ENCODE results near the gene GPALPP1. TPM values are rescaled to one million over a fixed set of nuclear protein-coding genes. Genes with fewer than 3 reads are reported as not detected.

The GPALPP1 gene
- total and polyA plus RNA-seq, 2 of the 4 experiments (the other 2 are of a cell fraction): 10.6 to 12.5 TPM

- DNase-seq (no peak), ATAC-seq (ENCODE audit: low read depth) (no peak)
- Histone ChIP-seq H3K23ac (ENCODE audit: low read depth, low read length) (no peak overlapping the region), H3K27me3 (ENCODE audit: control insufficient read depth, insufficient read depth, low read length) (no peaks in the 10 kb centered on the region), H3K56ac (ENCODE audit: extremely low read depth, insufficient read depth, low read length) (no peak overlapping the region), H3K9me3 (ENCODE audit: control insufficient read depth, insufficient read depth, low read length) (no peaks in the 10 kb centered on the region), H2AFZ (replicated peaks; ENCODE audit: low read length, poor library complexity) (no peak overlapping the region), H3K27ac (ENCODE audit: insufficient read depth, low read length) (no peak overlapping the region), H3K4ac (ENCODE audit: low read depth, low read length) (no peak overlapping the region), H3K4me3 (ENCODE audit: insufficient read depth, low read depth, low read length) (no peak overlapping the region), H2BK5ac (ENCODE audit: low read depth, low read length, poor library complexity, severe bottlenecking) (no peak overlapping the region), H3K9me1 (ENCODE audit: insufficient read depth, low read length) (peaks cover 7% of the 10 kb centered on the region), H2BK15ac (ENCODE audit: low read depth, low read length) (0 out of 3 replicates have a peak overlapping the region, but pooled peaks have one; percentile 19), H3K9ac (ENCODE audit: low read depth, low read length) (no peak overlapping the region), H4K91ac (ENCODE audit: insufficient read depth, low read depth, low read length) (no peak overlapping the region), H2AK5ac (ENCODE audit: low read depth, low read length) (0 out of 2 replicates have a peak overlapping the region, but pooled peaks have one; percentile 0), H4K8ac (ENCODE audit: low read depth in 2 of 2, low read length in 2 of 2) (no peak overlapping the region), H3K4me2 (ENCODE audit: low read depth, low read length) (no peak overlapping the region), H3K36me3 (ENCODE audit: control insufficient read depth, insufficient read depth, low read length) (no peaks in the 10 kb centered on the region), H4K5ac (ENCODE audit: low read depth, low read length) (no peak overlapping the region), H2AK9ac (replicated peaks; ENCODE audit: low read depth, low read length, poor library complexity) (no peak overlapping the region), H3K14ac (replicated peaks; ENCODE audit: low read depth, low read length) (no peak overlapping the region), H2BK120ac (ENCODE audit: low read depth, low read length) (no peak overlapping the region), H3K4me1 (ENCODE audit: control insufficient read depth, insufficient read depth, low read length) (peaks cover 14% of the 10 kb centered on the region), H4K20me1 (ENCODE audit: insufficient read depth, low read length) (no peaks in the 10 kb centered on the region), H2BK20ac (ENCODE audit: low read depth, low read length) (no peak overlapping the region; the same call in 1 of the 2 replicates), H3K79me1 (ENCODE audit: low read depth in 1 of 2, low read length in 2 of 2) (no peaks in the 10 kb centered on the region), H3K18ac (ENCODE audit: low read depth, low read length) (no peak overlapping the region)
- ChIA-PET POLR2A (ENCODE audit: unreplicated experiment) (no interaction called here), CTCF (no interaction called here)
- dilution Hi-C loops (cut with HindIII; ENCODE audit: low sequenced_read_pairs, unreplicated experiment): no loop called here
- no TSS peak for BruUV-seq (replicated peaks)
- TF ChIP-seq RCOR1 (IDR thresholded peaks at IDR 0.05; ENCODE audit: insufficient replicate concordance, low read length): no peak
- TF ChIP-seq MXI1 (IDR thresholded peaks at IDR 0.05; ENCODE audit: borderline replicate concordance, low read depth, low read length): no peak
- no peak for TF ChIP-seq RAD21 (IDR thresholded peaks at IDR 0.05; ENCODE audit: low read length)
- TF ChIP-seq ELK1 (IDR thresholded peaks at IDR 0.05; ENCODE audit: borderline replicate concordance, low read depth, low read length): no peak
- no peak for TF ChIP-seq NFE2L2 (IDR thresholded peaks at IDR 0.05; ENCODE audit: low read depth, low read length)
- TF ChIP-seq CTCF (conservative IDR thresholded peaks at IDR 0.05; ENCODE audit: low read depth, low read length): no peak
- no peak for TF ChIP-seq MAFK (IDR thresholded peaks at IDR 0.05; ENCODE audit: low read depth, low read length)
- TF ChIP-seq POLR2A (IDR thresholded peaks at IDR 0.05; ENCODE audit: low read depth, low read length): no peak
- no peak for TF ChIP-seq USF2 (IDR thresholded peaks at IDR 0.05; ENCODE audit: low read depth, low read length)
- TF ChIP-seq SMC3 (IDR thresholded peaks at IDR 0.05; ENCODE audit: low read depth, low read length): no peak
- TF ChIP-seq MAZ (IDR thresholded peaks at IDR 0.05; ENCODE audit: borderline replicate concordance, low read depth, low read length): no peak
- TF ChIP-seq BHLHE40 (IDR thresholded peaks at IDR 0.05; ENCODE audit: low read depth, low read length): no peak
- no peak for TF ChIP-seq RFX5 (IDR thresholded peaks at IDR 0.05; ENCODE audit: low read depth, low read length)
- TF ChIP-seq CHD1 (IDR thresholded peaks at IDR 0.05; ENCODE audit: low read depth, low read length): no peak
- in situ Hi-C loops (cut with MboI; ENCODE audit: low sequenced_read_pairs): no loop called here
- intact Hi-C loops (cut with micrococcal nuclease): no loop called here
- WGBS, 2 experiments (ENCODE audit: extremely low coverage in 2 of 2, insufficient read length in 1 of 2): 53% methylated on average over 4 of the region's 5 CpGs; no CpG with 5 or more reads in 1 of the 2 experiments
Observed at GRCh38 chr13:45051315-45051714, 62.0 kb downstream of the GPALPP1 start.

Measured in IMR-90 (cell line).